K562 (cell line): ENCODE data around the gene PSPC1. TPM values are rescaled to one million over a fixed set of nuclear protein-coding genes. Genes with fewer than 3 reads are reported as not detected.

Source experiments
- ATAC-seq: fragments of 200-7000 bp; cut with Tn5 transposase; 3 replicates; pipeline ENCODE4 v1.9.1; 2020; ENCODE audit warnings: moderate library complexity
- BruUV-seq: library from RNA; stranded (reverse); fragments of 400-500 nt; replicated peaks from 2 replicates; lab custom pipeline; 2021; lab: Mats Ljungman, UMichigan
- CTCF ChIA-PET: fragments of 300-600 bp; formaldehyde crosslinking; extraction: SDS; loops from one replicate; lab custom pipeline; 2021; ENCODE audit warnings: low intra/inter-chr PET ratio; lab: Yijun Ruan, JAX
- POLR2A ChIA-PET: fragments of 300-600, 350-650 bp; sonication (Branson Sonifier 250); formaldehyde crosslinking; extraction: SDS; loops from one replicate; lab custom pipeline; 2021; ENCODE audit warnings: antibody characterized with exemption, inconsistent platforms; lab: Yijun Ruan, JAX
- DNase-seq, 4 experiments: peaks; one replicate each; pipeline versions ENCODE4 v3.0.0 to v3.0.0-alpha.2; 2011 to 2018; ENCODE audit warnings: low spot score in 3 of 4, mixed read lengths in 3 of 4; ENCODE audit errors: extremely low read depth in 1 of 4
- FAIRE-seq: peaks from 2 replicates; lab custom pipeline; 2011; peaks lifted over from hg19 to GRCh38; lab: Jason Lieb, UNC
- H2AFZ ChIP-seq: 2 replicates; pipeline ENCODE4 v1.6.0; 2011; ENCODE audit warnings: low read depth, low read length, control low read depth, inconsistent platforms
- H3K27ac ChIP-seq: fragments of 200-600 bp; 3 replicates; pipeline ENCODE4 v1.8.0; 2011; ENCODE audit warnings: low read depth, mild to moderate bottlenecking, control low read depth, inconsistent platforms, low read length, moderate library complexity, mixed read lengths; ENCODE audit errors: extremely low read depth
- H3K27me3 ChIP-seq, 2 experiments: fragments of 300-600 bp in 1 of 2; 2 replicates in 1 of 2; 3 replicates in 1 of 2; pipeline versions ENCODE4 v1.6.0 to v1.8.0; 2011; ENCODE audit warnings: inconsistent platforms in 2 of 2, low read length in 2 of 2, mild to moderate bottlenecking in 1 of 2, mixed read lengths in 1 of 2, moderate library complexity in 1 of 2; ENCODE audit not compliant: control insufficient read depth in 2 of 2, insufficient read depth in 2 of 2
- H3K36me3 ChIP-seq: fragments of 300-600 bp; 3 replicates; pipeline ENCODE4 v1.8.0; 2011; ENCODE audit warnings: mild to moderate bottlenecking, low read length, inconsistent platforms; ENCODE audit not compliant: control insufficient read depth, insufficient read depth
- H3K4me1 ChIP-seq, 2 experiments: fragments of 200-600 bp in 1 of 2; replicated peaks in 1 of 2; 2 replicates in 1 of 2; 3 replicates in 1 of 2; pipeline versions ENCODE4 v1.5.1 to v1.8.0; 2011; ENCODE audit warnings: inconsistent platforms in 2 of 2, low read length in 2 of 2, mild to moderate bottlenecking in 1 of 2, mixed read lengths in 1 of 2, moderate library complexity in 1 of 2; ENCODE audit not compliant: control insufficient read depth in 2 of 2, insufficient read depth in 2 of 2
- H3K4me2 ChIP-seq: 2 replicates; pipeline ENCODE4 v1.6.1; 2011; ENCODE audit warnings: low read length, control low read depth, inconsistent platforms, mixed read lengths; ENCODE audit not compliant: insufficient read depth
- H3K4me3 ChIP-seq: fragments of 200-600 bp; sonication (generic), shearing (Covaris generic); 2 replicates; pipeline ENCODE4 v1.5.1; 2016; ENCODE audit warnings: control low read depth, inconsistent platforms
- H3K79me2 ChIP-seq: fragments of 200-600 bp; 3 replicates; pipeline ENCODE4 v1.8.0; 2011; ENCODE audit warnings: low read length, inconsistent platforms; ENCODE audit not compliant: control insufficient read depth, insufficient read depth
- H3K9ac ChIP-seq, 2 experiments: 2 replicates each; pipeline versions ENCODE4 v1.6.0 to v1.6.1; 2011; ENCODE audit warnings: low read depth in 2 of 2, low read length in 2 of 2, control low read depth in 1 of 2, inconsistent platforms in 1 of 2, mild to moderate bottlenecking in 1 of 2, mixed read lengths in 1 of 2; ENCODE audit not compliant: insufficient read depth in 1 of 2
- H3K9me1 ChIP-seq: one replicate; pipeline ENCODE4 v1.6.0; 2011; ENCODE audit warnings: inconsistent platforms, mild to moderate bottlenecking, low read length, moderate library complexity; ENCODE audit not compliant: control insufficient read depth, insufficient read depth
- H3K9me3 ChIP-seq: replicated peaks from 2 replicates; pipeline ENCODE4 v1.5.1; 2011; ENCODE audit warnings: low read depth, low read length, inconsistent platforms; ENCODE audit not compliant: control insufficient read depth, insufficient read depth
- H4K20me1 ChIP-seq: replicated peaks from 2 replicates; pipeline ENCODE4 v1.6.1; 2011; ENCODE audit warnings: low read length, inconsistent platforms, mixed read lengths; ENCODE audit not compliant: control insufficient read depth, insufficient read depth
- ARID1B ChIP-seq: fragments of 450-650 bp; IDR thresholded peaks from 2 replicates; pipeline ENCODE4 v1.6.1; 2016; ENCODE audit warnings: antibody characterized with exemption, mild to moderate bottlenecking, inconsistent platforms
- BCL6 ChIP-seq: fragments of 250-450 bp; sonication (Bioruptor Pico); IDR thresholded peaks from 2 replicates; pipeline ENCODE4 v1.4.0; 2020
- CBX2 ChIP-seq: fragments of 200-600 bp; sonication (generic); IDR thresholded peaks from one replicate; pipeline ENCODE4 v1.6.1; 2012; ENCODE audit warnings: mild to moderate bottlenecking, low read length, inconsistent platforms; ENCODE audit not compliant: insufficient read depth, poor library complexity, severe bottlenecking
- CXXC5 ChIP-seq: fragments of 250-450 bp; sonication (Bioruptor Pico); IDR thresholded peaks from 2 replicates; pipeline ENCODE4 v1.8.0; 2022; ENCODE audit warnings: inconsistent platforms, mild to moderate bottlenecking, moderate library complexity
- HMG20A ChIP-seq: fragments of 450-650 bp; formaldehyde crosslinking; conservative IDR thresholded peaks from 2 replicates; pipeline ENCODE4 v1.4.0; 2020; ENCODE audit warnings: mild to moderate bottlenecking, mixed read lengths
- JUND ChIP-seq, 2 experiments: IDR thresholded peaks; 2 replicates in 1 of 2; 3 replicates in 1 of 2; pipeline ENCODE4 v1.6.1; 2011; ENCODE audit warnings: borderline replicate concordance in 2 of 2, low read depth in 2 of 2, low read length in 2 of 2, improper control_type of control experiment in 1 of 2, missing biosample characterization in 1 of 2, missing genetic modification characterization in 1 of 2, missing genetic modification reagents in 1 of 2
- MEF2A ChIP-seq: IDR thresholded peaks from 2 replicates; pipeline ENCODE4 v1.6.1; 2011; ENCODE audit warnings: low read depth, mild to moderate bottlenecking, low read length, moderate library complexity; ENCODE audit not compliant: control insufficient read depth
- NR4A1 ChIP-seq, 2 experiments: fragments of 250-450 bp in 1 of 2; fragments of 450-650 bp in 1 of 2; sonication (Bioruptor Pico) in 1 of 2; IDR thresholded peaks; 2 replicates each; pipeline versions ENCODE4 v1.4.0 to v1.6.1; 2016 to 2020; ENCODE audit warnings: mild to moderate bottlenecking in 2 of 2, missing compliant biosample characterization in 1 of 2, missing genetic modification characterization in 1 of 2, moderate library complexity in 1 of 2
- NUFIP1 ChIP-seq: fragments of 450-650 bp; IDR thresholded peaks from 2 replicates; pipeline ENCODE4 v1.6.1; 2018; ENCODE audit not compliant: partially characterized antibody
- PHF21A ChIP-seq: fragments of 450-650 bp; IDR thresholded peaks from 2 replicates; pipeline ENCODE4 v1.6.1; 2017; ENCODE audit warnings: low read depth, borderline replicate concordance
- POLR3A ChIP-seq: IDR thresholded peaks from 2 replicates; pipeline ENCODE4 v1.6.1; 2011; ENCODE audit warnings: borderline replicate concordance, mild to moderate bottlenecking, moderate library complexity; ENCODE audit not compliant: insufficient read length, insufficient read depth; ENCODE audit errors: extremely low read depth
- TARDBP ChIP-seq: fragments of 450-650 bp; IDR thresholded peaks from 2 replicates; pipeline ENCODE4 v1.6.1; 2016
- THRAP3 ChIP-seq: fragments of 450-650 bp; IDR thresholded peaks from 2 replicates; pipeline ENCODE4 v1.6.1; 2016; ENCODE audit warnings: mild to moderate bottlenecking, inconsistent platforms, borderline replicate concordance
- TSHZ1 ChIP-seq: fragments of 250-450 bp; sonication (Bioruptor Pico); IDR thresholded peaks from 2 replicates; pipeline ENCODE4 v1.4.0; 2020; ENCODE audit warnings: mild to moderate bottlenecking, moderate library complexity
- ZBTB9 ChIP-seq: fragments of 450-650 bp; formaldehyde crosslinking; IDR thresholded peaks from 2 replicates; pipeline ENCODE4 v1.4.0; 2020; ENCODE audit warnings: mild to moderate bottlenecking, moderate library complexity
- ZNF511 ChIP-seq: sonication (generic); formaldehyde crosslinking; IDR thresholded peaks from 2 replicates; pipeline ENCODE4 v1.8.0; 2022; ENCODE audit warnings: mild to moderate bottlenecking, missing genetic modification reagents
- ZNF780A ChIP-seq: fragments of 250-450 bp; sonication (Bioruptor Pico); IDR thresholded peaks from 2 replicates; pipeline ENCODE4 v1.5.0; 2021; ENCODE audit warnings: mild to moderate bottlenecking
- WGBS: fragments of 100-300 bp; shearing (Covaris generic); methylation state at CpG from one replicate; pipeline ENCODE4 v1.1.6; 2016; ENCODE audit warnings: low coverage, mixed read lengths; ENCODE audit not compliant: insufficient coverage; ENCODE audit errors: missing lambda C conversion rate; 5-methylcytosine and 5-hydroxymethylcytosine counted together
- in situ Hi-C: fragments of 300-500 bp; cut with MboI; formaldehyde crosslinking; loops from 4 replicates; pipeline ENCODE4 v1.15.0; 2018; ENCODE audit warnings: inconsistent platforms, mixed read lengths
- intact Hi-C: fragments of 100-400 bp; cut with micrococcal nuclease; formaldehyde crosslinking; loops from 2 replicates; pipeline ENCODE4 v1.14.2; 2022
- polyA plus RNA-seq, 8 experiments: library from polyadenylated mRNA; depleted of rRNA in 4 of 8; stranded (reverse) in 5 of 8; unstranded in 3 of 8; fragments of >200 nt; fragmentation: Nextera tagmentation in 2 of 8; fragmentation: Illumina TruSeq in 1 of 8; extraction: Ambion mirVana in 2 of 8; extraction: Trizol in 1 of 8; gene quantifications; 2 replicates each; pipeline versions ENCODE4 v1.2.1 to v1.2.3, GENCODE V29; 2011 to 2014; ENCODE audit warnings: inconsistent platforms in 1 of 8, missing spikeins in 1 of 8
- total RNA-seq, 7 experiments: library from RNA; depleted of rRNA in 6 of 7; stranded (reverse); fragments of >200 nt in 6 of 7; fragmentation: Illumina TruSeq in 2 of 7; extraction: Trizol in 2 of 7; gene quantifications; 2 replicates each; pipeline versions ENCODE4 v1.2.1 to v1.2.3, GENCODE V29; 2011 to 2021; ENCODE audit warnings: low replicate concordance in 1 of 7

PSPC1 gene
- total and polyA plus RNA-seq, 9 of the 15 experiments (the other 6 are each of a cell fraction or from before 2014, with no cell fraction given): 8.6 to 60.4 (median 42.4) TPM

GRCh38 chr13:19795956-19796355 lies 13.2 kb upstream of the PSPC1 start:
- ATAC-seq: no peak
- H3K79me2 ChIP-seq: no peaks in the 10 kb centered on the region
- no peak overlapping the region for H3K4me3 ChIP-seq
- H2AFZ ChIP-seq: no peak overlapping the region
- DNase-seq: no peak
- H3K36me3 ChIP-seq: no peaks in the 10 kb centered on the region
- H3K27me3 ChIP-seq: no peaks in the 10 kb centered on the region
- no peak for FAIRE-seq
- BruUV-seq: no TSS peak
- H3K27ac ChIP-seq: no peak overlapping the region
- WGBS: 48% methylated on average over 7 of the region's 7 CpGs
- intact Hi-C loops (no loop called here), in situ Hi-C loops (no loop called here)
- POLR2A ChIA-PET: no interaction called here
- H3K9me1 ChIP-seq: no peaks in the 10 kb centered on the region
- H4K20me1 ChIP-seq: no peaks in the 10 kb centered on the region
- CTCF ChIA-PET: no interaction called here
- no peaks in the 10 kb centered on the region for H3K9me3 ChIP-seq
- H3K4me2 ChIP-seq: no peak overlapping the region
- no peak overlapping the region for H3K9ac ChIP-seq
- H3K4me1 ChIP-seq: no peaks in the 10 kb centered on the region
- no peak for TF ChIP-seq ZNF511
- no peak for TF ChIP-seq THRAP3
- no peak for TF ChIP-seq POLR3A
- TF ChIP-seq TSHZ1 (CRISPR knock-in tag): no peak
- no peak for TF ChIP-seq ZBTB9 (CRISPR knock-in tag)
- no peak for TF ChIP-seq ARID1B
- TF ChIP-seq NR4A1 (CRISPR knock-in tag; IDR thresholded peaks at IDR 0.05): no peak
- TF ChIP-seq NR4A1 (tag; IDR thresholded peaks at IDR 0.05): no peak
- no peak for TF ChIP-seq TARDBP
- TF ChIP-seq MEF2A: no peak
- TF ChIP-seq CXXC5 (CRISPR knock-in tag): no peak
- no peak for TF ChIP-seq BCL6 (CRISPR knock-in tag)
- no peak for TF ChIP-seq CBX2
- TF ChIP-seq JUND (IDR thresholded peaks at IDR 0.05; ENCODE audit: borderline replicate concordance, low read depth, low read length): no peak
- no peak for TF ChIP-seq JUND (tag; IDR thresholded peaks at IDR 0.05; ENCODE audit: borderline replicate concordance, low read depth, low read length)
- no peak for TF ChIP-seq NUFIP1
- no peak for TF ChIP-seq PHF21A
- TF ChIP-seq ZNF780A: no peak
- TF ChIP-seq HMG20A (CRISPR knock-in tag): no peak
